DLD1 (cell line): ENCODE measurements around the gene RPLP2.

Experiments used
- in situ Hi-C: cut with HindIII; loops from 2 replicates; pipeline ENCODE4 v1.10.0; 2017; ENCODE audit warnings: low sequenced_read_pairs

The RPLP2 gene

DNA sequence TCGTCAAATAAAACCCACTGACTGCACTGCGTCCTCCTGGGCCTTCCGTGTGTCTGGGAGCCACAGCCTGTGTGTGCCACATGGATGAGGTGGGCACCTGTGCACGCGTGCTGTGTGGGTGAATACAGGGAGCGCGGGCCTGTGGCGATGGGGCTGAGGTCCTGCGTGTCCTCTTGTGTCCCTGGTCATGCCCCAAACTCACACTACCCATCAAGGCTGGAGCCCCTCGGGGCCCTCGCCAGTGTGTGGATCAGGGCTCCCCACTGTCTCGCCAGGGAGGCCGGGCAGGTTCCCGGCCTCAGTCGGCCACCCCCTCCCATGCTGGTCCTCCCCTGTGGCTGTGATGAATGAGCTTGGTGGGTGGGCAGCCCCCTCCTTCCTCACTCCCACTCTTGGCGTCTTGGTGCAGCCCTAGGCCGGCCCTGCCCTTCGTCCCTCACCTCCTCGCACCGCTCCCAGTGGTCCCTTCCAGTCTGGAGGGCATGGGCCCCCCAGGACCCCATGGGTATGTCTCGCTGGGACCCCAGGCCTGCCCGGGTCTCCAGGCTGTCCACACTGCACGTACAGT lies 22.3 kb downstream of the RPLP2 start:
- in situ Hi-C loops = no loop called here

DNA sequence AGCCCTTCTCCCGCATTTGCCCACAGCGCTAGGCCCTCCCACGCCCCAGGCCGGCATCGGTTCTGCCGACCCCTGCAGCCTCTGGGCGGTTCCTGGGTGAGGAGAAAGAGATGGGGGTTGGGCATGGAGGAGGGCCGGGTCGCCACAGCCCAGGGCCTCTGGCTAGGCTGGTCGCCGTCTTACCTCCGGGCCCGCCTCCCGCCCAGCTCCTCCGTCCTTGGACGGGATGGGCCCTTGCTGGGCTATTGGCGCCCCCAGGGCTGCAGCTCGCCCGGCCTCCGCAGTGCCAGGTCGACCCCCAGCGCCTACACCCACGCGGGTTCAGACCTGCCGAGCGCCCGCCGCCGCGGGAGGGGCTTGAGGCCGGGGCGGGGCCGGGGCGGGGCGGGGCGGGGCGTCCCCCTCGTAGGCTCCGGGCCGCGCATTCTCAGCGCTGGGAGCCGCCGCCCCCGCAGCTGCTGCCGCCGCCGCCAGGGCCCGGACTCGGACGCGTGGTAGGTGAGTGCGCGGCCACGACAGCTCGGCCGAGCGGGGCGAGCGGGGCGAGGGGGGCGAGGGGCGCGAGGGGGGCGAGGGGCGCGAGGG lies 22.9 kb downstream of the RPLP2 start, which contains the start of gene CD151:
CD151 (plus strand) TSS at position 424 of the 585 bp plus-strand sequence. CDS start 3,118 bp downstream, outside the sequence.
- in situ Hi-C loops = no loop called here

DNA sequence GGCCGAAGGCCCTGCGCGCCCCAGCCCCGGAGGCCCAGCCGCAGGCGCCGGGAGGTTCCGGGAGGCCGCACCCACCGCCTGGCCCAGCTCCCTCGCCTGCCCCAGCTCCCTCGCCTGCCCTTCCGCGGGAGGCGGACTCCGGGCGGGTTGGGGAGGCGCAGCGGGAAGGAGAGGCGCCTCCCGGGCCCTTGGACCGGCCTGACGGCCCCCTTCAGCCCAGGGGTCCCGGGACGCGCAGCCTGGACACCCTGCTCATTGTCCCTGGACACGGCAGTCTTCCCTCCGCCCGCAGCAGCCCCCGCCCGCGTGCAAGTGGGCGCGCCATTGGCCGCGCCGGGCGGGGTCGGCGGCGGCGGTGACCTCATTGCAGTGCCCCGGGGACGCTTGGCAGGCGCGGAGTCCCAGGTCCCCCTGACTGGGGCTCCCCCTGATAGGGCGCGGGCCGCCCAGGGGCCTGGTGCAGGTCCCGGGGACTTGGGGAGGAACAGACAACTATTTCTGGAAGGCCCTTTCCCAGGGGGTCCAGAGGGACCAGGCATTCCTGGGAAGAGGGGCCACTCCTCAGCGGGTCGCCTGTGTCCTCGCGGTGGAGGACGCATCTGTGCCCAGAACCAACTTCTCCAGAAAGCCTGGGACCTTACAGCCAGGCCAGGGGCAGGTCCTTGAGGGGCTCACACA lies 23.5 kb downstream of the RPLP2 start:
- in situ Hi-C loops = no loop called here

DNA sequence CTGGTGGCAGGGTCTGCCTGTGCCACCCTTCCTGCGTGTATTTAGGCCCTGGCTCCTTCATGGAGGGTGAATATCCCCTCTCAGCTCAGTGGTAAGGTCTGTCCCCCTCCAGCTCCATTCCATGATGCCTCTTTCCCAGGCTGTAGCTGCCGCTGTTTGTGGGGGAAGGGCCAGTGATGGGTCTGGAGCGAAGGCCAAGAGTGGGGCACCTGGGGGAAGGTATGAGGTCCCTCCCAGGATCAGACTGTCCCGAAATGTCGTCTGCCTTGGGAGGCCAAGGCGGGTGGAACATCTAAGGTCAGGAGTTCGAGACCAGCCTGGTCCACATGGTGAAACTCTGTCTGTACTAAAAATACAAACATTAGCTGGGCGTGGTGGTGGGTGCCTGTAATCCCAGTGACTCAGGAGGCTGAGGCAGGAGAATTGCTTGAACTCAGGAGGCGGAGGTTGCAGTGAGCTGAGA lies 24.1 kb downstream of the RPLP2 start:
- in situ Hi-C loops = no loop called here

DNA sequence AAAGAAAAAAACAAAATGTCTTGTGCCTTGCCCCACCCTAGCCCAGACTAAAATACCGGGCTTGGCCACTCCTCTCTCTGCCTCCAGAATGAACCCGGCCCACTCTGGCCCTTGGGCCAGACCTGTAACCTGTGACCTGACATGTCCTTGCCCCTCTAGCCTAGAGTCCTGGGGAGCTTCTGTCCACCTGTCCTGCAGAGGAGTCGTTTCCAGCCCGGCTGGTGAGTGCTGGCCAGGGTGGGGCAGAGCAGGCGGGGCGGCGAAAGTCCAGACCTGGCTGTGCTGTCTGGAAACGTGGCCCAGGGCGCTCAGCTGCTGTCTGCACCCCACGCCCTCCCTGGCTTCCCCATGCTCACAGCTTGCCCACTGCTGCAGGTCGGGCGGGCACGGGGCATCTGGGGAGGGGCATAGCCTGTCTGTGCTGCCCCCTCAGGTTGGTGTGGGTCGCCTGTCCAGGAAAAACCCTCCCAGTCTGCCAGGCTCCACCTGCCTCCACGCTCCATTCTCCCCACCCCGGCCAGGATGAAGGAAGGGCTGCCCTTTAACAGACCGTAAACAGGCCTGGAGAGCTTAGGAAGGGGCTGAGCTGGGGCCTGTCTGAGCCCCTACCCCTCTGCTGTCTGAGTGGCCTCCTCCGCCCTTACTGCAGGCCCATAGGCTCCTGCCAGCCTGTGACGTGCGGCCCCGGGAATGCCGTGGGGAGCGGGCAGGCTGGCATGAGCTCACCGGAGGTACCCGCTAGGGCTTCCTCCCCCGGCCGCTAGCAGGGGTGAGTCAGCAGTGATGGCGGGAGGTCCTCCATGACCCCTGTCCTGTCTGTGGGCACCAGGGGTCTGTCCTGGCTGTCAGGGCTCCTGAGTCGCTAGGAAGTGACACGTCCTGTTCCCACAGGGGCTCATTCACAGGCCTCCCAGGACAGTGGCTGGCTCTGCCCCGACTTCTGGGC lies 24.9 kb downstream of the RPLP2 start:
- in situ Hi-C loops = no loop called here

DNA sequence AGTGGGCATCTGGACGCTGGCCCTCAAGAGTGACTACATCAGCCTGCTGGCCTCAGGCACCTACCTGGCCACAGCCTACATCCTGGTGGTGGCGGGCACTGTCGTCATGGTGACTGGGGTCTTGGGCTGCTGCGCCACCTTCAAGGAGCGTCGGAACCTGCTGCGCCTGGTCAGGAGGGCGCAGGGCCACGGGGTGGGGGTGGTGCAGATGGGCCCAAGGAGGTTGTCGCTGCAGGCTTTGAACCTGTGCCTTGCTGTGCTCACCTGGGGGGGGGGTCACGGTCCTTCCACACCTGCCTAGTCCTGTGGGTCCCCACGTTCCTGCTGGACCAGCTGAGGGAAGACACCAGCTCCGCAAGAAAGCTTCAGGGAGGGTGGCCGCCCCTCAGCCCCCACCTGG lies 26.5 kb downstream of the RPLP2 start:
- in situ Hi-C loops = no loop called here

DNA sequence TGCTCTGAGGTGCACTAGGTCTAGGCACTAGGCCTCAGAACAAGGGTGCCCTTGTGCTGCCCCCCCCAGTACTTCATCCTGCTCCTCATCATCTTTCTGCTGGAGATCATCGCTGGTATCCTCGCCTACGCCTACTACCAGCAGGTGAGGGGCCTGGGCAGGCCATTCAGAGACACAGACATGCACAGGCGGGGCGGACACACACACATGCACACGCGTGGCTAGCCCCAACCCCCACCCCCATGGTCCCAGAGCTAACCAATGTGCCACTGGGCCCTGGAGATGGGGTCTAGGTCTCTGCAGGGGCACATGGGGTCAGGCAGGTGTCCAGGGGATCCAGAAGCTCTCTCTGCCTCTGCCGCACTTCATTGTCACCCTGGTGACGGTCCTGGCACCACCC lies 26.9 kb downstream of the RPLP2 start:
- in situ Hi-C loops = no loop called here

DNA sequence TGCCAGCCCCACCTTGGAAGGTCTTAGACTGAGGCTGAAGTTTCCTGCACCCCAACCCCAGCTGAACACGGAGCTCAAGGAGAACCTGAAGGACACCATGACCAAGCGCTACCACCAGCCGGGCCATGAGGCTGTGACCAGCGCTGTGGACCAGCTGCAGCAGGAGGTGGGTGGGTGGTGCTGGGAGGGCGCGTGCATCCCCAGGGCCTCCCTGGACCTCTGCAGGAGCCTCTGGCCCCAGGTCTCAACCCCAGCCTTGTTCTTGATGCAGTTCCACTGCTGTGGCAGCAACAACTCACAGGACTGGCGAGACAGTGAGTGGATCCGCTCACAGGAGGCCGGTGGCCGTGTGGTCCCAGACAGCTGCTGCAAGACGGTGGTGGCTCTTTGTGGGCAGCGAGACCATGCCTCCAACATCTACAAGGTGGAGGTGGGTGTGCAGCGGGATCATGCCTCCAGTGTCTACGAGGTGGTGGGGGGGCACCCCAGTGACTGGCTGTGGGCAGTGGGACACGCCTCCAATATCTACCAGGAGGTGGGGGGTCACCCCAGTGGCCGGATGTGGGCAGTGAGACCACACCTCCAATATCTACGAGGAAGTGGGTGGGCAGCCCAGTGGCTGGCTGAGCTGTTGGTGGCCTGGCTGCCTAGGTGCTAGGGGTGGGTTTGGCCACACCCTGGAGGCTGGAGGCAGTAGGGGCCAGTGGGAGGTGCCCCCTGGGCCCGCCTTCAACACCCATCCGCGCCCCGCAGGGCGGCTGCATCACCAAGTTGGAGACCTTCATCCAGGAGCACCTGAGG lies 27.6 kb downstream of the RPLP2 start:
- in situ Hi-C loops = no loop called here

DNA sequence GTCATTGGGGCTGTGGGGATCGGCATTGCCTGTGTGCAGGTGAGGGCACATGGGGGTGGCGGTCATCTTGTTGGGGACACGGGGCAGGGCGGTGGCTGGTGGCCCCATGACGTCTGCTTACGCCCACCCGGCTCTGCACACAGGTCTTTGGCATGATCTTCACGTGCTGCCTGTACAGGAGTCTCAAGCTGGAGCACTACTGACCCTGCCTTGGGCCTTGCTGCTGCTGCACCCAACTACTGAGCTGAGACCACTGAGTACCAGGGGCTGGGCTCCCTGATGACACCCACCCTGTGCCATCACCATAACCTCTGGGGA lies 28.2 kb downstream of the RPLP2 start:
- in situ Hi-C loops = no loop called here

DNA sequence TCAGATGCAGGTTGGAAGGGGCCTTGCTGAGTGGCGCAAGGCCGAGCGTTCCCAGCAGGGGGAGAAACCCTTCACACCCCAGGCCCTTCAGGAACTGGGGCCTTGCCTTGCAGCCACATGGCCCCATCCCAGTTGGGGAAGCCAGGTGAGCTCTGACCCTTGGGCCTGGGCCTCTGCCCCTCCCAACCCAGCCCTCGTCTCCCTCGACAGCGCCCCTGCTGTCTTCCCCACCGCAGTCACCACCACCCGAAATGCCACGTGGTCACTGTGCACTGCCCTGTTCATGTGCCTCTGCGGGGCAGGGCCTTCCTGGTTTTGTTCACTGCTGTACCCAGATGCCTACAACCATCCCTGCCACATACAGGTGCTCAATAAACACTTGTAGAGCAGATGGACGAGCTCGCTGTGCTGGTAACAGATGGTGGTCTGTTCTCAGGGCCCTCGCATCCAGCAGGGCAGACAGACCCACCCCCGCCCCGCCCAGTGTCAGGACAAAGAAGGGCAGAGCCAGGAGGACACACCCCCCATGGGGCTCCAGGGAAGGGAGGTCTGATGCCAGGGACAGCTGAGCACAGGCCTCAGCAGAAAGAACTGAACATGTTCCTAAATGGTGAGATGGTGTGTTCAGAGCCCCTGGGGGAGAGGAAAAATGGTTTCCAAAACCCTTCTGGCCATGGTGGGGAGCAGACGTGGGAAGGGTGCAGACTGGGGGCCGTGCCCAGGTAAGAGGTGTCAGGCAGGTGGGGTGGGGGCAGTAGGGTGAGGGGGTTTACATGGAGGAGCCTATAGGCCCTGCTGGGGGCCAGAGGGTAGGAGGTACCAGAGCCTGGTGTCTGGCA lies 28.9 kb downstream of the RPLP2 start:
- in situ Hi-C loops = no loop called here

DNA sequence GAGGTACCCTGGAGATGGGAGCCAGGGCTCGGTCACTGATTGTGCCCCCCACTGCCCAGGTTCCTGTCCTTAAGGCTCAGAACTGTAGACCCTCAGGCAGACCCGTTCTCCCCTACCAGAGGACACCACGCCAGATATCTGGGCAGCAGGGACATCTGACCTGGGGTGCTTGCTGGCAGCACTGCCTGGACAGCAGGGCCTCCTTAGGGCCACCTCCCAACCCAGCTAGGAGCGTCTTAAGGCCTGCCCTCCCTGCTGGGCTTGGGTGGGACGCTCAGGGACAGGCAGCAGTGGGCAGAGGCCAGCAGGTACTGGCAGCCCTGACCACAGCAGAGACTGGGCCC lies 29.5 kb downstream of the RPLP2 start:
- in situ Hi-C loops = no loop called here

DNA sequence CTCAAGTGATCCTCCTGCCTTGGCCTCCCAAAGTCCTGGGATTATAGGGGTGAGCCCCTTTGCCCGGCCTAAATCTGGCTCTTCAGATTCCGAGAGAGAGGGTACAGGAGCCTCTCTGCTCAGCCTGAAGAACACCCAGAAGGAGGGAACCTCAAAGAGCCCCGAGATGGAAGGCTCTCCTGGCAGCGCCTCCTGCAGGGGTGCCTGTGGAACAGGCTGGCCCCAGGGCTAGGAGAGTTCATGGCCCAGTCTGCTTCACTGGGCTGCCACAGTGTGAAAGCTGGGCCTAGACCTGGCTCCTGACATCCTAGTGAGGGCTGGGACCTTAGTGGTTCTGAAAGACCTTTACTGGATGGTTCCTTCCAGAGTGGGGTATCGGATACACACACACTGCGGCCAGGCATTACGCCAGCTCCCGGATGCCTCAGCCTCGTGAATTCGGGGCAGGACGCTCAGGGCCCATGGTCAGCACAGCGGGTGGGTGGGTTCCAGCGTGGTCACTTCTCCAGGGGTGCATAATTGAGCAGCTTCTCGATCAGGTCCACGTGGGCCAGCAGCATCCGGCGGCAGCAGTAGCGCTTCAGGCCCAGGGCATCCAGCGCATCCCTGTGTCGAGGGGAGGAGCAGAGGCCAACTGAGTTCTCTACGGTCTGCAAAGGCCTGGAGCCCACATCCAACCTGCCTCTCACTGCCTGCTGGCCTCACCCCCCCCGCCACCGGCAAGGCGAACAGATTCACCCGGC lies 30.3 kb downstream of the RPLP2 start:
- in situ Hi-C loops = no loop called here

DNA sequence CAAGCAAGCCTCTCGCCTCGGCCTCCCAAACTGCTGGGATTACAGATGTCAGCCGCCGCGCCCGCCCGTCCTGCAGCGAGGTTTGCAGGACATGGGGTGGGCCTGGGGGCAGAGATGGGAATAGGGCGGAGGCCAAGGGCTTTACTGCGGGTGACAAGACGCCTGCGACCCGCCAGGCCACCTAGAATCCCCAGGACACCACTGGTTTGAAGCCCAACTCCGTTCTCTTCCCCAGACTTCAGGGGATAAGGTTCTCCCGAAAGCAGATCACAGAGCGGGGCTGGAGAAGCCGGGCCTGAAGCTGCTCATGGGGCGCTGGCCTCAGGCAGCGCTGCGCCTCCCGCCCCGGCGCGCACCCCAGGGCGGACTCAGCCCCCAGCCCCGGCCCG lies 32.2 kb downstream of the RPLP2 start:
- in situ Hi-C loops = no loop called here

DNA sequence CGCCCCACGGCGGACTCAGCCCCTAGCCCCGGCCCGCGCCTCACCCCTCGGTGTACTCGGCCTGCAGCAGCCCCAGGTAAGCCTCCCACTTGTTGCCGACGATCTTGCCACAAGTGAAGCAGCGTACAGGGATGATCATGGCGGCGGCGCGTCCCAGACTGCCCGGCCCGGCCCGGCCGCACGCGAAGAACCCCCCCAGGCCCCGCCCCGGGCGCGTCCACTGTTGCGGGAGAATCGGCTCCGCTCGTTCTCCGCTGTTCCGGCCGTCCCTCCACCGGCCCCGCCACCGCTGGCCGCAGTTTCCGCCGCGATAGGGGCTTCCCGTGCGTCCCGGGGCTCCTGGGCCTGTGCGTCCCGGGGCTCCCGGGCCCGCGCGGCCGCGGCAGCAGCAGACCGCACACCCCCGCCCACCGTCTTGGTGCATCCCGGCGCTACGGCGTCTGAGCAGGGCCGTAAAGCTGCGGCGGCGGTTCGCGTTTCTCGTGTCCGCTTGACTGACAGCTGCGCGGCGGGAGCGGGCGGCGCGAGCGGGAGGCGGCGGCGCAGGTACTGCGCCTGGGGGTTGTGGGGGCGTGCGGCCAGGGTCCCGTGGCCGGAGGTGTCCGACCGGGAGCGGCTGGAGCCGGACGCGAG lies 32.7 kb downstream of the RPLP2 start, which contains the start of the genes POLR2L and TSPAN4:
POLR2L (minus strand) TSS at position 160 of the 633 bp plus-strand sequence; CDS start at position 139, 21 bp downstream.
TSPAN4 (plus strand) TSS at position 483 of the 633 bp plus-strand sequence. CDS start 7,453 bp downstream, outside the sequence.
- in situ Hi-C loops = no loop called here

DNA sequence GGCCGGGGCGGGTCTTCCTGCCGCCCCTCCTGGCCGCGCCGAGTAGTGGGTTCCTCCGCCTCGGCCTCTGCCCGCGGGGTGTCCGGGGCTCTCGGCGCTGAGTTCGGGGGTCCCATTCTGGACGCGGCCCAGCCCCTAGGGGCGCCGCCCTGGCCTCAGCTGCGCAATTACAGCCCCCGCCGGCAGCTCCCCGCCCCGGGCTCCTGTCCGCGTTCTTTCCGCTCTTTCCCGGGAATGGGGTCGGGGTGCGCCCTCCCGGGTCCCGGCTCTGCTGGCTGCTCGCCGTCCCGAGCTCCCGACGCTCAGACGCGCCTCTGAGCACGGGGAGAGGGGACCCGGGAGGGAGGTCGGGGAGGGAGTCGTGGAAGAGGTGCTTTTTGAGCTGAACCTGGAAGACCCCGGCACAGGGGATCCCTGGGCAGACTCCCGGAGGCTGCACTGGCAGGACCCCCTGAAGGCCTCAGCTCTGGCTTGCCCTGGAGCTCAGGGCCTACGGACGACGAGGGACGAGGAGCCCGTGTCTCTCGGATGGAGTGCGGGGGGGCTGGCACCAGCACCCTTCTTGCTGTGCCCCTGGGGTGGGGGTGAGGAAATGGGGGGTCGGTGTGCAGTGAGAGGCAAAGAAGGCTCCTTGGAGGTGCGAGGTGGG lies 33.4 kb downstream of the RPLP2 start:
- in situ Hi-C loops = no loop called here

DNA sequence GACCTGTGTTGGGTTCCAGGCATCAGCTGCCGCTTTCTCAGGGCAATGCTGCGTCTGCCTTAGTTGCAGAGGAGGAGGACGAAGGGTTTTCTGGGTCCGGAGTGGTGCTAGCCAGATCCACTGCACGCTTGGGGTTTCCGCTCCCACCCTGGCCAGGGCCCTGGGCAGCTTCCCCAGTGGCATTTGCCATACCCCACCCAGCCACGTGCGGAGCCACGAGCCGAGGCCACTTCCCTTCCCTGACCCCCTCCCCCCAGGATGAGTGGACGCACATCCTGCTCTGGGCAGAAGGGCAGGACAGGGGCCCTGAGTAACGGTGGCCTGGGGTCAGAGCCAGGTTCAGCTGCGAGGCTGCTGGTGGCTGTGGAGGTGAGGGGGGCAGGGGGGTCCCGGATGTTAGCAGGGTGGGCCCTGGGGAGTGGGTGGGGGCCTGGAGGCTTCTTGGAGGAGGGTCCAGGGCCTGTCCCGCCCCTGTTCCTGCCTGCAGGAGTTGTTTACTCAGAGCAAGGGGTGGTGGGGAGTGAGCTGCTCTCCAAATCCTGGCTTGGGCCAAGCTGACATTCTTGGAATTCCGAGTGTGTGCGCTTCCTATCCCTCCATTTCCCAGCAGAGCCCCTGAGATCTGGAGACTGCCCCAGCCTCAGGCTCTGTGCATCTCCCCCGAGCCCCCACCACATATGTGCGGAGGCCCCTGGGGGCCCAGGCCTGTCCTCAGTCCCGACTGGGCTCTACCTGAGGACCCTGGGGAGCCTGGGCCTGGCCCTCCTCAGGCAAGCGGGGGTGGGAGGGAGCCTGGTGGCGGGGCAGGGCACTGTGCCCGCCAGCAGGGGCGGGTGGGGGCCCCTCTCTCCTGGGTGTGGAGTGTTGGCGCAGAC lies 34.3 kb downstream of the RPLP2 start:
- in situ Hi-C loops = no loop called here
